Fibroblast of skin of scalp (primary cell): ENCODE results near the gene TARS3.
"Not testable (repeated sequence)": the region's sequence is repeated elsewhere in the genome, so short reads cannot be mapped to it uniquely, and the experiment has no call there.

Experiments used
- DNase-seq: peaks from one replicate; pipeline ENCODE4 v3.0.0-alpha.2; 2013

The TARS3 gene

DNA sequence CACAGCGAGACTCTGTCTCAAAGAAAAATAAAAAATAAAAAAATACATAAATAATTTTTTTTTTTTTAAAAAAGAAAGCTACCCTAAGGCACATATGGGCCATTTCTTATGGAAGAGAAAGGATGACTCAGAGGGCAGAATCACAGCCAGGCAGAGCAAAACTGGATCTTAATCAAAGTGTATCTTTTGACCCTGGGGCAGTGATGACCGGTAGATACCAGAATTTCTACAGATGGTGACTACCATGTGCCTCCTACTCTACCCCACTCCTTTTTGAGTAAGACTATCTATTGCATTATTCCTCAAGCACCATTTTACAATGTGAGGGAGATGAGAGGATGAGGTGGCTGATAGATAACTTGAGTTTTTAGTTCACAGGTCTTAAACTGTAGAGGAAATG is 26.0 kb downstream of the TARS3 start:
- no peak for DNase-seq

DNA sequence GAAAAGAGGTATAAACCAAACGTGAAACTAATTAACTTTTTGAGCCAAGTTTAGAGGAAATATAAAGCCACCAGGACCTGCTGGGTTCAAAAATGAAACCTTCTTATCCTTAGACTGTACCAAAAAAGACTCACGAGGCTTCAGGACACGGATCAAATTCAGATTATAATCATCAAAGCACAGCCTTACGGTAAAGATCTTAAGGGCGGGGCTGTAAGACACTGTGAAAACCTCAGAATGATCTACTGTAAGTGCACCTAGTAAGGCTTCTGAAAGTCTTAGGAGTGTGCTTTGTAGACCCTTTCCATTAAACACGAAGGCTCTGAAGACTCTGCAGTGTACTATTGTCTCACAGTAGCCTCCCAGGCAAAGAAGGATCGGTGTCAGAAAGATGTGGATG is 26.8 kb downstream of the TARS3 start:
- no peak for DNase-seq

DNA sequence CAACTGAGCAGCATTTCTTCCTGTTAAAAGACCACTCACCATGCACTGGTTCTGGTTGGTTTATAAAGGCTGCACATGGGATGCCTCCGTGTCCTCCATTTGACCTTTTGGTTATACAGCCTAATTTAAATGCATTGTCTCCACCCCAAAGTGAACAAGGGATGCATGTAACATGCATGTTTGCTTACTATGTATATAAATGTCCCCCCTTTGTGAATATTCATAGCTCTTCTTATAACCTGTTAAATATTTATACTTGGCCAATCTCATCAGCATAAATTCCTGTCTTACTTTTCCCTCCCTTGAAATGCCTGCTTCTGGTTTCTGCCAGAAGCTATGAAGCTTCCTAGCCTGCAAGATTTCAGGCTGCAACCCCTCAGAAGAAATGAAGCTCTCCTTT is 27.4 kb downstream of the TARS3 start:
- no peak for DNase-seq

DNA sequence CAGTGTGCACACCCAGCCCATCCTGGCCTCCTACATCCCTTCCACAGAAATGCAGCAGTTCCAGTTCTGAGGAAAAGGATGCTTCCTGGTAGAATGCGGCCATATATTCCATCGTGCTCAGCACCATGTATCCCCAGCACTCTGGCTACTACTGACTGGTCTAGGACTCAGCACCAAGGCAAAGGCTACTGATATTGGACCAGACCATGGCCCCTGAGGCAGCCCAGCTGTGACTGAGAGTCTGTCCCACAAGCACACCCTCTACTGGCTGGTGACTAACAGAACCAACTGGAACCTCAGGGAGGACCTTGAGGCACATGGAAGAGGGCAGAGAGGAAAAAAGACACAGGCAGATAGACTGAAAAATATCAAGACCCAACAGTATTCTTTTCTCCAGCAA is 30.0 kb downstream of the TARS3 start:
- no peak for DNase-seq

DNA sequence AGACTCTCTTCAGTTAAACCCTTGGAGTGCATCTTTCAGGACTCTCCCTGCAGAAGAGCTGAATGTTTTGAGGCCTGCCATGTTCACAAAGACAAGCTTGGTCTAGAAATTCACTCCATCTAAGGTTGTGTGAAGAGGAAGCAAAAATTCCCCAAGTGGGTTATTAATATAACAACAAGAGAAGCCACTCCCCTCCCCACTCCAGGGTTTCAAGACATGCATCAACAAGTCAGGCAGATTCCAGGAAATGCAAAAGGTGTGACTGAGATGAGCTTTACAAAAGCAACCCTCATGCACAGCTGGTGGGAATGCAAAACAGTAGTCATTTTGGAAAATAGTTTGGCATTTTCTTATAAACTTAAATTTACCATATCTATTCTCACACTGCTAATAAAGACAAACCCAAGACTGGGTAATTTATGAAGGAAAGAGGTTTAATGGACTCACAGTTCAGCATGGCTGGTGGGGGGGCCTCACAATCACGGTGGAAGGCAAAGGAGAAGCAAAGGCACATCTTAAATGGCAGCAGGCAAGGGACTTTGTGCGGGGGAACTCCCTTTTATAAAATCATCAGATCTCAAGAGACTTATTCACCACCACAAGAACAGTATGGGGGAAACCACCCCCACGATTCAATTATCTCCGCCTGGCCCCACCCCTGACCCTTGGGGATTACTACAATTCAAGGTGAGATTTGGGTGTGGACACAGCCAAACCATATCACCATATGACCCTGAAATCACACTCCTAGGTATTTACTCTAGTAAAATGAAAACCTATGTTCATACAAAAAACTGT is 31.3 kb downstream of the TARS3 start:
- peak; percentile 14 for DNase-seq

DNA sequence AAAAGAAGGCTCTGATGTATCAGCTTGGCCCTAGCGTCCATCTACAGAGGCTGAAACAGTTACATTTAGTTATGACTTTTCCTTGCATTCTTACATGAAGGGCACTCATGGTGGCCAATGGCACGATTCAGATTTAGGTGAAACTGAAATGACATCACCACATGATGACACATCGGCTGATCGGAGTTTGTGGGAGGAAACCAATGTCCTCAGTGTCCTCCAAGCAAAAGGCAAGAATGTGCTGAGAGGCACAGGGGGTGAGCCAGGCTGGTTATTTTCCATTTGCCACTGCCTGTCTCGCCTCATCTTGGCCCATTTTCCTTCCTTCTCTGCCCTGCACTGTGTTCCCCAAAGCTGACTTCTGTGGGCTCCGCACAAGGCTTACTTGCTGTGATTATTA is 34.4 kb downstream of the TARS3 start:
- peak; percentile 50 for DNase-seq

DNA sequence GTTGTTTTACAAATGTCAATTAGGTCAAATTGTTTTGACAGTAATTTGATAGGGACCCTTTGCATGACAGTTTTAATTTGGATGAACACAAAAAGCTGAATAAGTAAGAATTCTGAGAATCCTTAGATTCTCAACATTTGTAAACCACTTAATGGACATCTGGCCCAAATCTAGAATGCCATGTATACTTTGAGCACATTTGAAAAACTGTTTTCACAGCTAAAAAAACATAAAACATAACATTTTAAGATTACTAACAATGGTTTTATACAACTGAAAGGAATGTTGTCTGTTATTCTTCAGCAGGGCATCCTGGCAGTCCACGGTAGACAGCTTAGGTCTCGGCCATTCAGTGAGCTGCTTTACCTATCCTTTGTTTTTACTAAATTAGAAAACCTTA is 37.6 kb downstream of the TARS3 start:
- peak; percentile 53 for DNase-seq

DNA sequence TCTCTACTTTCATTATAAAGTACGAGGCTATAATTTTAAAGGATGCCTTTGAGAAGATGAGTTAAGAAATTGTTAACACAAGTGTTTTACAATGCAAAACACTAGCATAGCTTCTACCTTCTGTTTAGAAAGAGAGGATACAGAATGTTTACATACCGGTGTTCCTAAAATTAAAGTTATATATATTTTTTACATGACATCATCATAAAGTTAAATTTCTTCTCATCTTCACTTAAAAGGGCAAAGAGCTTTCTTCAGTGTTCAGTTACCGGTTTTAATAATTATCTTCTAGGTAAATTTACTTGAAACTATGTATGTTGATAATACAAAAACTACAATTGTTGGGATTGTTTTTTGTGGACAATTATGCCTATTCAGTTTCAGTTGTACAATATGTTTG is 39.4 kb downstream of the TARS3 start:
- DNase-seq, result no peak

DNA sequence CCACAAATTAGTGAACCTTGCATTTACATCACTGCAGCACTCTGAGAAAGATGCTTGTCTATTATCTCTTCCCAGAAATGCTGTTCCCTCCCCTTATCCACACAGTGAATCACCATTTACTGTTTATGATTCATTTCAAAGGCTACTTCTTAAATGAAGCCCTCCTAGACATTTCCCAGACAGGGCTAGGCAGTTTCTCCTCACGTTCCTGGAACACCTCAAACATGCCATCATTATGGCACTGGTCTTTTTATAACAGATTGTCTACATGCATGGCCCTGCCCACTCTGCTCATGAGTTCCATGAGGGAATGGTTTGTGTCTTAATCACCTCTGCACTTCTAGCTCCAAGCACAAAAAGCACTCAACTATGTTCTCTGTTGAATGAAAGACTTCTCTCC is 39.9 kb downstream of the TARS3 start:
- DNase-seq, result peak; percentile 91

DNA sequence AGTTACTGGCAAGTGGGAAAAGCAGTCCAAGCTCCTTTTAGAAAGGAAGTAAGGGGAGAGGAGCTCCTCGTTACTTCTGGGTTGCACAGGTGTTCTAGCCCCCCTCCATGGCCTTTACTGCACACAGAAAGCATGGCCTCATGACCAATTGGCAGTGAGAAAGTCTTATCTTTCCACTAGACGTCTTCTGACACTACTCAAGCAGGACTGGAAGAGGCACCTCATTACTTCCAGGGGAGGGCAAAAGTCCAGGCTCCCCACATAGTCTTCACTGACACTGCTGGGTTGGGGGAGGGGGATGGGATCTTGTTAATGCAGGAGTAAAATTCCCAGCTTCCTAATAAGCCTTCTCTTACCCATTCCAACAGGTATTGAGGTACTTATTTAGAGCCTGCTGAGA is 44.5 kb downstream of the TARS3 start:
- DNase-seq, result no peak

DNA sequence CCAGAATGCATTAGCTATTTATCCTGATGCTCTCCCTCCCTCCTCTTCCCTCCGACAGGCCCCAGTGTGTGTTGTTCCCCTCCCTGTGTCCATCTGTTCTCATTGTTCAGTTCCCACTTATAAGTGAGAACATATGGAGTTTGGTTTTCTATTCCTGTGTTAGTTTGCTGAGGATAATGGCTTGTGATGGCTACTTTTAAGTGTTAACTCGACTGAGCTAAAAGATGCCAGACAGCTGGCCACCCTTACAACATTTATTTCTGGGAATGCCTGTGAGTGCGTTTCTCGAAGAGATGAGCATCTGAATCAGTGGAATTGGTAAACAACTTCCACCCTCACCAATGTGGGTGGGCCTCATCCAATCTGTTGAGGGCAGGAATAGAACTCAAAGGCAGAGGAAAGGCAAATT is 47.3 kb downstream of the TARS3 start:
- DNase-seq, result peak; percentile 47

DNA sequence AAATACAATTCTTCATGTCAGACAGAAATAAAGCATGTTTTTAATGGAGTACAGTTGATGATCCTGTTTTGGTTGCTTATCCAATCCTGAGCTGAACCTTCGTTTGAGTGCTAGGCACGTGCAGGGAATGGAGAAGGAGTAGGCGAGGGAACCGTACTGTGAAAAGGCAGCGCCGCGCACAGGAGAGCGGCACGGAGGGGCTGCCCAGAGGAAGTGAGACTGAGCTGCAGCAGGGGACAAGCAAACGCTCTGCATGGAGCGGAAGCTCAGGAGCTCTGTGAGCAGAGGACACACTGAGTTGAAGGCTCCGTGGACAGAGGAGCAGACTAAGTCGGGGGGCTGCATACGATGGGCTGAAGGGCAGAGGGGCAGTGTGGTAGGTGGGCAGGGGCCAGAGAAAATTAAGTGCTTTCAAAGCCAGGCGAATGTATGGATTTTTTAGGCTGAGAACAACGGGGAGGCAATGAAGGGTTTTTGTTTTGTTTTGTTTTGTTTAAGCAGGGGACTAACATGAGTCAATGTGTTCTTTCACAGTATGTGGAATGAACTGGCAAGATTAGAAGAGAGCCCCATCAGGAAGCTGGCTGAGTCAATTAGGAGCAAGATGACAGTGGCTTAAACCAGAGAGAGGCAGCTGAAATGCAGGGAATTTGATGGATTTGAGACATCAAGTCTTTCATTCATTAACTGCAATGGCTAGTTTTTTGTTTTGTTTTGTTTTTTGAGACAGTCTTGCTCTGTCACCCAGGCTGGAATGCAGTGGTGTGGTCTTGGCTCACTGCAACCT is 48.3 kb downstream of the TARS3 start:
- peak; percentile 91 for DNase-seq

DNA sequence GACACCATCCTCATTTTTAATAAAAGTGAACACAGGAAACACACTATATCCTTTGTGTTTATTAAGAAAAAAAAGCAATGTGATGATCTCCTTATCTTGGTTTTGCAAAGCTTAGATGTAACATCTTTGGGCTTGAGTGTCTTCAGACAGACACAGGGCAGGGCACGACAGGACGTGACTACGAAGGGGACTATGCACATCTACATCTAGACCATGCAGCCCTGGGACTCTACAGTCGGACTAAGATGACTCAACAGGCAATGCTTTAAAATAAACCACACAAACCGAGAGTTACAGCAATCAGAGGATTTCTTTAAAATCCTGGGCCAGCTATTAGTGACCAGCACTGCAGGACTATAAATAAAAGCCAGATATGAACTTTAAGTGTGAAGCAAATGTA is 49.3 kb downstream of the TARS3 start:
- DNase-seq, result peak; percentile 92

DNA sequence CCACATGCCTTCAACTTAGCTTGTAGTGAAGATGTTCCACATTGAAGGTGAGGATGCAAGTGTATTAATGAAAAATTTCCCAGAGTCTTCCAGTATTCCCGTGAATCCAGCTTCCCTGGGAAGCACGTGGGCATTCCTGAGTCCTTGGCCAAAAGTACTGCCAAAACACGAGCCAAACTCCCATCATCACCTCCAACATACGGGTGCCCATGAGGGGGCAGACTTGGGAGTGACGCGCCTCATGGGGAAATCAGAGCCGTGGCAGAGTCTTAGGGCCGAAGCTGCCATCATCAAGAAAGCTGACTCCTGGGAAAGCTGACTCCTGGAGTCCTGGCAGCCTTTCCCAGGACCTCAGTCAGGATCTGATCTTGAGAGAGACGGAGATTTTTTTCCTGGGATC is 52.0 kb downstream of the TARS3 start:
- DNase-seq, result no peak

DNA sequence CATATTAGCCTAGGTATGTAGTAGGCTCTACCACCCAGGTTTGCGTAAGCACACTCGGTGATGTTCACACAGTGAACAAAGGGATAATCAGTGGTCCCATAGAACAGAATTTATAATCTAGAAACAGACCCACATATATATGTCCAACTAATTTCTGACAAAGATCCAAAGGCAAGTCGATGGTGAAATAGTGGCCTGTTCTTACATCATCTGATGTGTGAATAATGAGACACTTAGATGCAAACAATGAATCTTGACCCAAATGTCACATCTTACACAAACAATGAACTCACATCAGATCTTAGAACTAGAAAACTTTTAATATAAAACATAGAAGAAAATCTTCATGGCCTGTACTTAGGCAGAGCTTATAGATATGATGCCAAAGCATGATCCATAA is 54.5 kb downstream of the TARS3 start:
- no peak for DNase-seq

DNA sequence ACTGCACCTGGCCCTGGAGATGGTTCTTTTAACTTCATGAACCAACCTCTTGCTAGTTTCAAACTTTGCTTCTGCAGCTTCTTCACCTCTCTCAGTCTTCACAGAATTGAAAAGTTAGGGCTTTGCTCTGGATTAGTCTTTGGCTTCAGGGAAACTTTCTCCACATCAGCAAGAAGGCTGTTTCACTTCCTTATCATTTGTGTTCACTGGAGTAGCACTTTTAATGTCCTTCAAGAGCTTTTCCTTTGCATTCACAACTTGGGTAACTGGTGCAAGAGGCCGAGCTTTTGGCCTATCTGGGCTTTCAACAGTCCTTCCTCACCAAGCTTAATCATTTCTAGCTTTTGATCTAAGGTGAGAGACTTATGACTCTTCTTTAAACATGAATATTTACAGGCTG is 56.4 kb downstream of the TARS3 start:
- no peak for DNase-seq

DNA sequence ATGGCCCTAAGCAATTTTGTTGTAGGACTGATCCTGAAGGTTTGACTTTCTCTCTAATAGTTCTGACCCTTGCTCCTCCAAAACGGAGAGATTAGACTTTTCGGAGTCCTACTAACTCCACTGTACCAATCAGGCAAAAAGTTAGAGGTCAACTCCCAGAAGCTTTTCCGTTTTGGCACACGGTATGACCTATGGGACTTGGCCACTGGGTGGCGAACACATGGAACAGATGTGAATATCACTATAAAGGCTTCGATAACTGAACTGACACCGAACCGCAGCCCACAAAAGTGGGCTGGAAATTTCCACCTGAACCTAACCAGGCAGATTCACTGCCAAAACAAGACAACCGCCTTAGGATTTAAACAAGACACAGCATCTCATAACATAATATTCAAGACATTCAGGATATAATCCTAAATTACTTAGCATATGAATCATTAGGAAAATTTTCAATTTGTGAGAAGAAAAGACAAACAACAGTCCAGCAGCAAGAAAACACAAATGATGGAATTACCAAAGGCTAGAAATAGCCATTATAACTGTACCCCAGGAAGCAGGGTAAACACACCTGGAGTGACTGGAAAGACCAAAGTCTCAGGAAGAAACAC is 59.9 kb downstream of the TARS3 start:
- DNase-seq, result no peak

DNA sequence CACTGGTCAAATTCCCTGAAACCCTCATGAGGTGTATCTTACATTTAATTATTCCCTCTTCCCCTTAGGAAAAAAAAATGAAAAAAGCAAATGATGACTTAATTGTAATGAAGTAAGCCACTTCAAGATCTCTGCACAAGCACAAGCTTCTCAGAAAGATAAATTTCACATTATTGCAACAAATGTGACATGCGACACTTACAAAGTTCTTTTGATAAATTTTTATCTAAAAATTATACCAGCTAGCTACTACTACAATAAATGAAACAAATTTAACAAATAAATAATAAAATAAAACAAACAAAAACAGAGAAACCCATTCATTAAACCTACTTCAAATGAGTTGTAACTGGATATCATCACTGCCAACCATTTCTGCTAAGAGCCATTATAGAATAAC is 62.1 kb downstream of the TARS3 start:
- no peak for DNase-seq

DNA sequence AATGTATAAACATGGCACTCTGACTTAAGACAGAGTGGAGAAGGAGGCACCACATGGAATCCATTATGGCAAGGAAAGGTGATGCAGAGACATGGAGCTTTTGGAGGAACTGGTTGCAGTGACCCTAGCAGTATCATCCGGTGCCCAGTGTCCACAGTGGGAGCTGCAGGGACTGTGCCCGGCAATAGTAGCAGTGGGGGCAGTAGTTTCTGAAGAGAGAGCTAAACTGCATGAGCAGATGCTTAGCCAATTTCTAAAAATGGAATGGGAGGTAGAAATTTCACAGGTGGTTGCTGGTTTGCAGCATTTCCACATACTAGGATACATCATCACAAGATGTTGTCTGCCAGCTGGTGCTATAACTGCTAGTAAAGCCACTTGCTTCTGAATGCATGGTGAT is 64.3 kb downstream of the TARS3 start:
- DNase-seq, result no peak

DNA sequence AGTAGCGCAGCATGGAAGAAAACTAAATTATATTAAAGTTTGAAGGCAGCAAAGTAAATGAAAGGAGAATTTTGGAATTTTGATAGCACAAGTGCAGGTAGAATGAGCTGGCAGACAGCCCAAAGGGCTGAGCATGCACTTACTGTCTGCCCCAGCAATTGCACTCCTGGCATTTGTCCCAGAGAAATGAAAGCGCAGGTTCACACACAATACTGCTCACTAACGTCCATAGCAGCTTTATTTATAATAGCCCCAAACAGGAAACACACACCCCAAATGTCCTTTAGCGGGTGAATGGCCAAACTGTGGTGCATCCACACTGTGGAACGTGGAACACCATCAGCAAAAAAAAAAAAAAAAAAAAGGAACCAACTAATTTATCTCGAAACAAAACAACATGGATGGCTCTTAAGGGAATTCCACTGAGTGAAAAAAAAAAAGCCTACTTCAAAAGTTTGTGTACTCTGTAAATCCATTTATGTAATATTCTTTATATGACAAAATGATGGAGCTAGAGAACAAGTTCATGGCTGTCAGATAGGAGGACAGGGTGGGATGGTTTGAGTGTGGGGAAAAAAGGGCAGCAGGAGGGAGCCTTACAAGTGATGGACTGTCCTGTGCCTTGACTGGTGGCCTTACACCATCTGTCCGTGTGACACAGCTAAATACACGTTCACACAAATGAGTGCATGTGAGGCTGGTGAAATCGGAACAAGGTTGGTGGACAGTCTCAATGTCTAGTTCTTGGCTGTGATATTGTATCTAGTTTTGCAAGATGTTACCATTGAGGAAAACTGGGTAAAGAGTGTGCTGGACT is 66.1 kb downstream of the TARS3 start:
- DNase-seq, result no peak

DNA sequence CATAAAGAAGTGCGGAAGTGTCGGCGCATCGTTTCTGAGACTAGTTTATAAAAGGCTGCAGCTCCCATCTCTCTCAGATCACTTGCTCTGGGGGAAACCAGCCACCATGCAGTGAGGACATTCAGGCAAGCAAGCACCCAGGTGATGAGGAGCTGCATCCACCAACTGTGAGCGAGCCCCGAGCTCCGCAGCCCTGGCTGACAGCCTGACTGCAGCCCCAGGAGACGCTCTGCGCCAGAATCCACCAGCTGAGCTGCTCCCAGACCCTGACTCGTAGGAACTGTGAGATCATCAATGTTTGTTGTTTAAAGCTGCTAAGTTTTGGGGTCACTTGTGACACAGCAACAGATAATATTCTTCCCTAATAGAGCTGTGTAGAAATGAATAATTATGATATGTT is 67.1 kb downstream of the TARS3 start:
- no peak for DNase-seq

DNA sequence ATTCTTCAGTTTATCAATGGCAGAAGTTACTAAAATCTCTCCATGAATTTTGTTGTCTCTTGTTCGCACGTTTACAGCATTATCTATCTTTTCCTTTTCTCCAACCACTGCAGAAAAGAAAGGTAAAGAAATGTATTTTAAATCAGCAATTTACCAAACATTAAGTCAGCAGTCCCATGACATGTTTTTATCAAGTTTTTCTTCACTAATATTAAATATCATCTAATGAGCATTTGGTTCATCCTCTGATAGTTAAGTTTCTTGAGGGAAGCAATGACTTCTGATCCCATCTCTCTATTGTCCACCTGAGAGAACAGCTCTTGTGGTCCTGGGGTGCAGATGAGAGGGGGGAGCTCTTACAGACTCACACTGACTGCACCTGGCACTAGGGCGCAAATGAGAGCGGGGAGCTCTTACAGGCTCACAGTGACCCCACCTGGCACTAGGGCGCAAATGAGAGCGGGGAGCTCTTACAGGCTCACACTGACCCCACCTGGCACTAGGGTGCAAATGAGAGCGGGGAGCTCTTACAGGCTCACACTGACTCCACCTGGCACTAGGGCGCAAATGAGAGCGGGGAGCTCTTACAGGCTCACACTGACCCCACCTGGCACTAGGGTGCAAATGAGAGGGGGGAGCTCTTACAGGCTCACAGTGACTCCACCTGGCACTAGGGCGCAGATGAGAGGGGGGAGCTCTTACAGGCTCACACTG is 69.5 kb downstream of the TARS3 start:
- DNase-seq, result not testable (repeated sequence)
